Astrocyte (in vitro differentiated cells and primary cell): ENCODE data around the gene TKFC. TPM values are rescaled to one million over a fixed set of nuclear protein-coding genes. Genes with fewer than 3 reads are reported as not detected.
A peak's percentile ranks its signal among the peaks of the same experiment; 100 is the strongest.

Experiments
- DNase-seq: peaks from one replicate; pipeline ENCODE4 v3.0.0-alpha.2; 2010; ENCODE audit warnings: low read depth
- FAIRE-seq: peaks from 2 replicates; lab custom pipeline; 2011; peaks lifted over from hg19 to GRCh38; lab: Jason Lieb, UNC
- H2AFZ ChIP-seq: 2 replicates; pipeline ENCODE4 v1.6.0; 2012; ENCODE audit warnings: low read depth, low read length, inconsistent platforms
- H3K27ac ChIP-seq: 2 replicates; pipeline ENCODE4 v1.5.1; 2011; ENCODE audit warnings: low read depth, low read length, inconsistent platforms
- H3K27me3 ChIP-seq: 2 replicates; pipeline ENCODE4 v1.6.0; 2011; ENCODE audit warnings: low read length, inconsistent platforms; ENCODE audit not compliant: insufficient read depth
- H3K36me3 ChIP-seq: 2 replicates; pipeline ENCODE4 v1.5.1; 2011; ENCODE audit warnings: low read length, inconsistent platforms; ENCODE audit not compliant: insufficient read depth
- H3K4me1 ChIP-seq: 2 replicates; pipeline ENCODE4 v1.5.1; 2011; ENCODE audit warnings: low read length, inconsistent platforms; ENCODE audit not compliant: insufficient read depth
- H3K4me2 ChIP-seq: 2 replicates; pipeline ENCODE4 v1.6.0; 2012; ENCODE audit warnings: low read length, inconsistent platforms
- H3K4me3 ChIP-seq: 2 replicates; pipeline ENCODE4 v1.5.1; 2011; ENCODE audit warnings: low read depth, mild to moderate bottlenecking, low read length, inconsistent platforms; ENCODE audit not compliant: insufficient read depth
- H3K79me2 ChIP-seq: 2 replicates; pipeline ENCODE4 v1.6.0; 2012; ENCODE audit warnings: mild to moderate bottlenecking, low read length, inconsistent platforms; ENCODE audit not compliant: insufficient read depth
- H3K9ac ChIP-seq: 2 replicates; pipeline ENCODE4 v1.6.0; 2012; ENCODE audit warnings: mild to moderate bottlenecking, low read length, inconsistent platforms
- H3K9me3 ChIP-seq: 2 replicates; pipeline ENCODE4 v1.5.1; 2012; ENCODE audit warnings: low read depth, mild to moderate bottlenecking, low read length, inconsistent platforms; ENCODE audit not compliant: insufficient read depth
- H4K20me1 ChIP-seq: 2 replicates; pipeline ENCODE4 v1.6.0; 2012; ENCODE audit warnings: low read length, inconsistent platforms; ENCODE audit not compliant: insufficient read depth
- H3K27ac Mint-ChIP-seq: one replicate; pipeline ENCODE4 v1.8.0; 2021; ENCODE audit warnings: mild to moderate bottlenecking, mixed read lengths; ENCODE audit not compliant: unreplicated experiment
- H3K27me3 Mint-ChIP-seq: one replicate; pipeline ENCODE4 v1.8.0; 2021; ENCODE audit warnings: low read depth, mixed read lengths; ENCODE audit not compliant: unreplicated experiment
- H3K36me3 Mint-ChIP-seq: one replicate; pipeline ENCODE4 v1.8.0; 2021; ENCODE audit warnings: low read depth, mixed read lengths; ENCODE audit not compliant: unreplicated experiment
- H3K4me1 Mint-ChIP-seq: one replicate; pipeline ENCODE4 v1.8.0; 2021; ENCODE audit warnings: low read depth, mixed read lengths; ENCODE audit not compliant: unreplicated experiment
- H3K4me3 Mint-ChIP-seq: one replicate; pipeline ENCODE4 v1.8.0; 2021; ENCODE audit warnings: mild to moderate bottlenecking, moderate library complexity, mixed read lengths; ENCODE audit not compliant: unreplicated experiment
- H3K9me3 Mint-ChIP-seq: one replicate; pipeline ENCODE4 v1.8.0; 2021; ENCODE audit warnings: mild to moderate bottlenecking, mixed read lengths; ENCODE audit not compliant: unreplicated experiment
- EZH2 ChIP-seq: IDR thresholded peaks from 2 replicates; pipeline ENCODE4 v1.6.1; 2012; ENCODE audit warnings: mild to moderate bottlenecking, low read length, inconsistent platforms; ENCODE audit not compliant: insufficient read depth
- total RNA-seq: library from RNA; stranded (reverse); gene quantifications from 2 replicates; pipeline ENCODE4 v1.2.1, GENCODE V29; 2021
- TF ChIP-seq, protein P1 (sequence below): IDR thresholded peaks from 2 replicates; pipeline ENCODE4 v1.5.1; 2011; ENCODE audit warnings: low read depth, mild to moderate bottlenecking, inconsistent platforms, low read length, moderate library complexity; ENCODE audit not compliant: insufficient read depth

TKFC gene
- total RNA-seq, 1 donor from 2014 or later, result 23.9 TPM

DNA sequence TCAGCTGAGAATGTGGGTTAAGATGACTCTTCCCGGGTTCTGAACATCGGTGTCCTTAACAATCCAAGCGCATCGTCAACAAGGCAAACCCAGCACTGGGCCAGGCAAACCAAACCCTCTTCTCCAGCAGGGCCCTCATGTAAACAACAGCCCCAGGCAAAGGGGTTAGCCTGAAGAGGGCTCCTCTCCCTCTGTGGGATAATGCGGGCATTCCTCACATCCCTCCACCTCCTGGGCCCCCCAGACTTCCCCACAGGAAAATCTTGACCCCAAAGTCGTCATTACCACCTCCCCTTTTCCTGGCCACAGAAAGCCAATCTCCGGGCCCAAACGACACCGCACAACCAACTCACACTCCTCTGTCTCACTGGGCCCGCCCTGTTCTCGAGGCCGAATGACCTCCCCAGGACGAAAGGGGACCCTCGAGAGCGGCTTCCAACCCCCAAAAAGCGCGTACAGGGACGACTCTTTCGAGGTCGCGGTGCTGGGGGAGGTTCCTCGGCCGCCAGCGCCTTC, 689 bp upstream of the TKFC start:
- Mint-ChIP-seq H3K4me3 (peak overlapping the region; percentile 98), H3K4me1 (peaks cover 45% of the 10 kb centered on the region), H3K36me3 (peaks cover 2% of the 10 kb centered on the region), H3K9me3 (no peaks in the 10 kb centered on the region), H3K27ac (peak overlapping the region; percentile 77), H3K27me3 (no peaks in the 10 kb centered on the region)
- no peak for TF ChIP-seq EZH2
- TF ChIP-seq, protein P1, sequence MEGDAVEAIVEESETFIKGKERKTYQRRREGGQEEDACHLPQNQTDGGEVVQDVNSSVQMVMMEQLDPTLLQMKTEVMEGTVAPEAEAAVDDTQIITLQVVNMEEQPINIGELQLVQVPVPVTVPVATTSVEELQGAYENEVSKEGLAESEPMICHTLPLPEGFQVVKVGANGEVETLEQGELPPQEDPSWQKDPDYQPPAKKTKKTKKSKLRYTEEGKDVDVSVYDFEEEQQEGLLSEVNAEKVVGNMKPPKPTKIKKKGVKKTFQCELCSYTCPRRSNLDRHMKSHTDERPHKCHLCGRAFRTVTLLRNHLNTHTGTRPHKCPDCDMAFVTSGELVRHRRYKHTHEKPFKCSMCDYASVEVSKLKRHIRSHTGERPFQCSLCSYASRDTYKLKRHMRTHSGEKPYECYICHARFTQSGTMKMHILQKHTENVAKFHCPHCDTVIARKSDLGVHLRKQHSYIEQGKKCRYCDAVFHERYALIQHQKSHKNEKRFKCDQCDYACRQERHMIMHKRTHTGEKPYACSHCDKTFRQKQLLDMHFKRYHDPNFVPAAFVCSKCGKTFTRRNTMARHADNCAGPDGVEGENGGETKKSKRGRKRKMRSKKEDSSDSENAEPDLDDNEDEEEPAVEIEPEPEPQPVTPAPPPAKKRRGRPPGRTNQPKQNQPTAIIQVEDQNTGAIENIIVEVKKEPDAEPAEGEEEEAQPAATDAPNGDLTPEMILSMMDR, result no peak
- H3K36me3 ChIP-seq, result peaks cover 19% of the 10 kb centered on the region
- no peak for FAIRE-seq
- H2AFZ ChIP-seq, result peak overlapping the region; percentile 97
- DNase-seq, result no peak
- no peaks in the 10 kb centered on the region for H3K27me3 ChIP-seq
- peak overlapping the region; percentile 94 for H3K27ac ChIP-seq
- peaks cover 37% of the 10 kb centered on the region for H3K4me1 ChIP-seq
- H3K4me3 ChIP-seq, result peak overlapping the region; percentile 88
- peaks cover 60% of the 10 kb centered on the region for H3K79me2 ChIP-seq
- H4K20me1 ChIP-seq, result peaks cover 49% of the 10 kb centered on the region
- no peaks in the 10 kb centered on the region for H3K9me3 ChIP-seq
- peak overlapping the region; percentile 100 for H3K9ac ChIP-seq
- H3K4me2 ChIP-seq, result peak overlapping the region; percentile 98

DNA sequence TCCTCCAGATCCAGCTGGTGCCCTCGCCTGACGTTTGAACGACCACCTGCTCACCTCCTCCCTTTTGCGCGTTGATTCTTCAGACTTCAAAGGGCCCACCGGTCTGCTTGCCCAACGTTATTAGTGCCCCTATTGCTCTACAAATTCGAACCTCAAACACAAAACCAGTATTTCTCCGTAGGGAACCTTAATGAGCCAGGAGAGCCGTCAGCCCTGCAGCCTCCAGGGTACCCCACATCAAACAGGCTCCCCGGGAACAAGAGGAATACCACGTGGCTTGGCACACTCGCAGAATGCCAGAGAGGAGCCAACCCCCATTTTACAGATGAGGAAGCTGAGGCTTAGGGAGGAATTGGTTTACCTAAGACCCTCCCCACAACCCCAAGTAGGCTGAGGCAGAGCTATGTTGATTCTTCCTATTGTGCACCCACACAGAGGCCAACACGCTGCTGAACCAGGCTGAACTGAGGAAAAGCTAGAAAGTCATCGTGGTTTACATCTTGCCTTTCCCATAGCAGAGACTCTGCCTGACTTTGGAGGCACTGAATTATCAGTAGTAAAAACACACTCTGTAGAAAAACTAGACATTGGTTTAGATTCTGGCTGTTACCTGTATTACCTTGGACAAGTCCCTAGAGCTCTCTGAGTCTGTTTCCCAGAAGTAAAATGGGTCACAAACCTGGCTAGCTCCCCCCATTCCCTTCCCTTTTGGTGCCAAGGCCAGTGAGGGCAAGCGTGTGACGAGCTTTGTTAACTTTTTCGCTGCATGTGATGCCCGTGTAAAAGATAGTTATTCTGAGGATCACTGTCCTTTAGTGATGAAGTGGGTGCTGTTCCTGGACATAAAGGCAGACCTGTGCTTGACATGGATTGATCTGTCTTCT, 764 bp downstream of the TKFC start:
- no peaks in the 10 kb centered on the region for H3K27me3 ChIP-seq
- Mint-ChIP-seq H3K36me3 (peaks cover 7% of the 10 kb centered on the region), H3K27ac (peak overlapping the region; percentile 66), H3K4me3 (peak overlapping the region; percentile 98), H3K4me1 (peaks cover 35% of the 10 kb centered on the region), H3K9me3 (no peaks in the 10 kb centered on the region), H3K27me3 (no peaks in the 10 kb centered on the region)
- H3K4me3 ChIP-seq, result peak overlapping the region; percentile 88
- H3K4me1 ChIP-seq, result peaks cover 30% of the 10 kb centered on the region
- FAIRE-seq, result no peak
- H3K9ac ChIP-seq, result peak overlapping the region; percentile 100
- H4K20me1 ChIP-seq, result peaks cover 36% of the 10 kb centered on the region
- DNase-seq, result no peak
- no peaks in the 10 kb centered on the region for H3K9me3 ChIP-seq
- H3K36me3 ChIP-seq, result peaks cover 13% of the 10 kb centered on the region
- H3K27ac ChIP-seq, result peak overlapping the region; percentile 94
- peak overlapping the region; percentile 98 for H3K4me2 ChIP-seq
- TF ChIP-seq EZH2, result no peak
- TF ChIP-seq, protein P1, result no peak
- H3K79me2 ChIP-seq, result peaks cover 47% of the 10 kb centered on the region
- H2AFZ ChIP-seq, result peak overlapping the region; percentile 97
